GM12878 (cell line): ENCODE results near the gene DPP6.

Experiments
- CTCF ChIP-seq, 3 experiments: IDR thresholded peaks in 2 of 3; conservative IDR thresholded peaks in 1 of 3; 2 replicates each; pipeline ENCODE4 v1.5.1; 2011; ENCODE audit warnings: low read depth in 3 of 3, low read length in 3 of 3, mild to moderate bottlenecking in 3 of 3, control low read depth in 2 of 3, moderate library complexity in 2 of 3, inconsistent platforms in 1 of 3, mixed read lengths in 1 of 3; ENCODE audit not compliant: control insufficient read depth in 2 of 3, insufficient read depth in 1 of 3; ENCODE audit errors: extremely low read depth in 1 of 3
- SIX5 ChIP-seq: IDR thresholded peaks from 2 replicates; pipeline ENCODE4 v1.6.1; 2011; ENCODE audit warnings: mild to moderate bottlenecking, low read depth, low read length, moderate library complexity; ENCODE audit not compliant: severe bottlenecking
- TAF1 ChIP-seq: IDR thresholded peaks from 2 replicates; pipeline ENCODE4 v1.6.1; 2011; ENCODE audit warnings: mild to moderate bottlenecking, low read depth, low read length, borderline replicate concordance
- ZSCAN29 ChIP-seq: fragments of 450-650 bp; IDR thresholded peaks from 2 replicates; pipeline ENCODE4 v1.6.1; 2017; ENCODE audit warnings: mild to moderate bottlenecking, moderate library complexity

- no peak for TF ChIP-seq CTCF (IDR thresholded peaks at IDR 0.05 in 2 of 3, conservative IDR thresholded peaks at IDR 0.05 in 1 of 3; ENCODE audit: control insufficient read depth in 2 of 3, extremely low read depth in 1 of 3, insufficient read depth in 1 of 3, low read depth in 3 of 3, low read length in 3 of 3)
- TF ChIP-seq SIX5, result no peak
- no peak for TF ChIP-seq ZSCAN29
- no peak for TF ChIP-seq TAF1
Measured at GRCh38 chr7:154928136-154929005, 876.2 kb downstream of the DPP6 start.
